GM12874 (cell line): ENCODE data around the gene ZNF579.

Experiments
- TF ChIP-seq, protein P1 (sequence below): IDR thresholded peaks from 2 replicates; pipeline ENCODE4 v1.5.1; 2011; ENCODE audit warnings: low read depth, mild to moderate bottlenecking, control low read depth, low read length, moderate library complexity; ENCODE audit not compliant: insufficient read depth

The ZNF579 gene

DNA sequence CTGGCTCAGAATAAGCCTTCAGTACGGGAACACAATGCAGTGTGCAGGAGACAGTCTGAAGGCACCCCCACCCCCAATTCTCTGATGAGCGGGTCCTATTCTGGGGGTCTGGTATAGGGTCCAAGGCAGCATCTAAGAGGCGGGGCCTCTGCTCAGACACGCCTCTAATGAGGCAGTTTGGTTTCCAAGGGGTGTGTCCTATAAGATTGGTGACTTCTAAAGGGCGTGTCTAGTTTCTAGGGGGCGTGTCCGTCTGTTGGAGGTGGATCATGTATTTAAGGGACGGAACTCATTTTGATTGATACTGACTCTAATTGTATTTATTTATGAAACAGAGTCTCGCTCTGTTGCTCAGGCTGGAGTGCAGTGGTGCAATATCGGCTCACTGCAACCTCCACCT, 10.0 kb upstream of the ZNF579 start:
- TF ChIP-seq, protein P1, sequence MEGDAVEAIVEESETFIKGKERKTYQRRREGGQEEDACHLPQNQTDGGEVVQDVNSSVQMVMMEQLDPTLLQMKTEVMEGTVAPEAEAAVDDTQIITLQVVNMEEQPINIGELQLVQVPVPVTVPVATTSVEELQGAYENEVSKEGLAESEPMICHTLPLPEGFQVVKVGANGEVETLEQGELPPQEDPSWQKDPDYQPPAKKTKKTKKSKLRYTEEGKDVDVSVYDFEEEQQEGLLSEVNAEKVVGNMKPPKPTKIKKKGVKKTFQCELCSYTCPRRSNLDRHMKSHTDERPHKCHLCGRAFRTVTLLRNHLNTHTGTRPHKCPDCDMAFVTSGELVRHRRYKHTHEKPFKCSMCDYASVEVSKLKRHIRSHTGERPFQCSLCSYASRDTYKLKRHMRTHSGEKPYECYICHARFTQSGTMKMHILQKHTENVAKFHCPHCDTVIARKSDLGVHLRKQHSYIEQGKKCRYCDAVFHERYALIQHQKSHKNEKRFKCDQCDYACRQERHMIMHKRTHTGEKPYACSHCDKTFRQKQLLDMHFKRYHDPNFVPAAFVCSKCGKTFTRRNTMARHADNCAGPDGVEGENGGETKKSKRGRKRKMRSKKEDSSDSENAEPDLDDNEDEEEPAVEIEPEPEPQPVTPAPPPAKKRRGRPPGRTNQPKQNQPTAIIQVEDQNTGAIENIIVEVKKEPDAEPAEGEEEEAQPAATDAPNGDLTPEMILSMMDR = no peak

- TF ChIP-seq, protein P1 = no peak
Measured at GRCh38 chr19:55590109-55590508, 9.5 kb upstream of the ZNF579 start.

DNA sequence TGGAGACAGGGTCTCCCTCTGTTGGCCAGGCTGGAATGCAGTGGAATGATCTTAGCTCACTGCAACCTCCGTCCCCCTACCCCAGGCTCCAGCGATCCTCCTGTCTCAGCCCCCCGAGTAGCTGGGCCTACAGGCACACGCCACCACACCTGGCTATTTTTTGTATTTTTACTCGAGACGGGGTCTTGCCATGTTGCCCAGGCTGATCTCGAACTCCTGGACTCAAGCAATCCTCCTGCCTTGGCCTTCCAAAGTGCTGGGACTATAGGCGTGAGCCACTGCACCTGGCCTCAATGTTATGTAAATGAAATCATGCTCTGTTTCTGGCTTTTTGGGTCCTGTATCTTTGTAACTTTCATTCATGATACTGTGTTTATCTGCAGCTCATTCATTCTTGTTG, 8.1 kb upstream of the ZNF579 start:
- TF ChIP-seq, protein P1 = no peak

DNA sequence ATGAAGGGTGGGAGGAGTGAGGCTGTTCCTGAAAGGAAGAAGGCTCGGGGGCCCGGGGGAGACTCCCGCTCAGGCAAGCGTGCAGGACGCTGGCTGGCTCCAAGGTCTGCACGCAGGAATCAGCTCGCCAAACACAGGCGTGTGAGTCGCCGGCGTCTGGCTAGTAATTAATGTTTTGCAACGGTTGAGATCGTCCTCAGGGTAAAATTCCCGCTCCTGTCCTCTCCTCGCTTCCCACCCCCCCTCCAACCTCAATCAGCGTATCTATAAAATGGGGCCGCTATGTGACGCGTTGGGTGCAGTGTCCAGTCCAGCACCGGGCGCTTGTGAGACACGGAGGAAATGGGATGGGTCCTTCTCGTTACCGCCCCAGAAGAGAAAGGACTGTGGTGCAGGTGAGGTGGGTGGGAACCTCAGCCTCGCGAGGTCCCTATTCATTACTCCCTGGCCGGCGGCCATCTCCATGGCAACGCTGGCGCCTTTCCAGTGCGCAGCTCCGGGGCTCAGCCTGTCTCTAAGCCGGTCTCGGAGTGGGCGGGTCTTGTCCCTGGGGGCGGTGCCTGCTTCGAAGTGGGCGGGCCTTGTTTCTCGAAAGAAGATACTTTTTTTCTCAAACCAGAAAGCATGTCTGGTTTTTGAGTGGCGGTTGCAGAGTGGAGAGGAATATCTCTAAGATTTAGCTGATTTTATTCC, 6.5 kb upstream of the ZNF579 start:
- TF ChIP-seq, protein P1 = no peak

GRCh38 chr19:55585658-55586339, 5.2 kb upstream of the ZNF579 start:
- TF ChIP-seq, protein P1 = no peak

DNA sequence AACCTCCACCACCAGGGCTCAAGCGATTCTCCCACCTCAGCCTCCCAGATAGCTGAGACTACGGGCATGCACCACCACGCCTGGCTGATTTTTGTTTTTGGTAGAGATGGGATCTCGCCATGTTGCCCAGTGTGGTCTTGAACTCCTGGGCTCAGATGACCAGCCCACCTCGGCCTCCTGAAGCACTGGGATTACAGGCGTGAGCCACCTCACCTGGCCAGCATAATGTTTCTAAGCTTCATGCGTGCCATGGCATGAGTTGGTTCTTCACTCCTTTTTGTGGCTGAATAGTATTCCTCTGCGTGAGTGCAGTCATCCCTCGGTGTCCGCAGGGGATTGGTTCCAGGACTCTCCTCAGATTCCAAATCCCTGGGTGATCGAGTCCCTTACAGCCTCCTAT, 4.2 kb upstream of the ZNF579 start:
- TF ChIP-seq, protein P1 = no peak

GRCh38 chr19:55581823-55582223, 1.2 kb upstream of the ZNF579 start:
- TF ChIP-seq, protein P1 = no peak
